Tibial artery (tissue), 4 donors: ENCODE data around the gene RTL3.

Experiments
- DNase-seq, 2 donors: peaks; one replicate each; pipeline ENCODE4 v3.0.0-alpha.2; 2019
- H3K27ac ChIP-seq, 2 donors: fragments of 200-600 bp; sonication (generic) in 1 of 2; 1 replicate in 1 of 2; 2 replicates in 1 of 2; pipeline ENCODE4 v1.5.1; 2018 to 2019; ENCODE audit warnings: mild to moderate bottlenecking in 1 of 2
- H3K27me3 ChIP-seq, 2 donors: fragments of 200-600 bp; sonication (generic) in 1 of 2; one replicate each; pipeline versions ENCODE4 v1.5.1 to v1.6.0; 2016 to 2019
- H3K36me3 ChIP-seq, 3 donors: fragments of 200-600 bp; sonication (generic) in 2 of 3; one replicate each; pipeline ENCODE4 v1.5.1; 2016 to 2019; ENCODE audit warnings: mild to moderate bottlenecking in 2 of 3
- H3K4me1 ChIP-seq, 4 donors: fragments of 200-600 bp; sonication (generic) in 2 of 4; 1 replicate in 3 of 4; 2 replicates in 1 of 4; pipeline ENCODE4 v1.5.1; 2016 to 2019
- H3K4me3 ChIP-seq, 2 donors: fragments of 200-600 bp; sonication (generic) in 1 of 2; 1 replicate in 1 of 2; 2 replicates in 1 of 2; pipeline ENCODE4 v1.5.1; 2018 to 2019; ENCODE audit warnings: mild to moderate bottlenecking in 2 of 2
- H3K9me3 ChIP-seq, 3 donors: fragments of 200-600 bp; sonication (generic) in 1 of 3; one replicate each; pipeline ENCODE4 v1.5.1; 2016 to 2019
- CTCF ChIP-seq, 2 experiments: fragments of 200-600 bp in 1 of 2; fragments of 450-650 bp in 1 of 2; IDR thresholded peaks; one replicate each; pipeline ENCODE4 v1.5.1; 2017 to 2019; ENCODE audit warnings: antibody characterized with exemption in 2 of 2, mild to moderate bottlenecking in 1 of 2, moderate library complexity in 1 of 2
- intact Hi-C: fragments of 100-400 bp; cut with DNase I; formaldehyde crosslinking; loops from one replicate; pipeline ENCODE4 v1.15.0; 2023; ENCODE audit warnings: low total_unique reads

Gene RTL3

DNA sequence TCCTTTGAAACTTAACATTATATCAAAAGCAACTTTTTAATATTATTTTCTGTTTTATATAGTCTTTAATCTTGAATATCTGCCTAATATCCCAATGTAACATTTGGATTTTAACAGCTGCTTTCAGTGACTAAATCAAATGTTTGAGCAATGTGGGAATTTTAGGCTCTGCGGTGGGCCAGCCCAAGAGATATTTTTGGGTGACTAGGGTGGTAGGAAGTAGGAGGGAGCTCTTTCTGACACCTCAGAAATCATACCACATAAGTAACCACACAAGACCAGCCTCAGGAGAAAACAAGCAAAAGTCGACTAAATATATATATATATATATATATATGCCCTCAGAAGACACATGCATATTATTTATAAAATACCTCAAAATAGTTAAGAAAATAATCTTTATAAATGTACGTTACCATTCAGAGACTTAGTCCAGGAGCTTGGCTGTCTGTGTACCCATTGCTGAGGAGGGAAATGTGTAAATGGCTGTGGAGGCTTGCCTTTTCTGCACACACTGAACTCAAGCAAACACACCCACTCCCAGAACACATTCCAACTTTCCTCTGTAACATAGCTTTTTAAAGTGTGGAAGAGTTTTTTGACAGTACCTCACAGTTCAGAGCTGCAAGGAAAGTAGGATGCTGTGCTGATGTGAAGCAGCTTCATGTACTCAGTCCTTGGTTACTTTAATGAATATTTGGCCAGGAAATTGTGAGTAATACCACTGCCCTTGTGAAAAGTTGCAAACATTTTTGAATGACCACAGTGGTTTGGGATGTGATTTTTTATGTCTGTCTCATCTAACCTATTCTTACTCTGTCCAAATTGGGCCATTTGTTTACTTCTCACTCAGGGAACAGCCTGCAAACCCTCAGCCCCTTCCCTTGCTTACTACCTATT lies at the start of gene RTL3:
Gene RTL3 (minus strand): TSS at position 484 of the 900 bp plus-strand sequence. CDS start 908 bp downstream, outside the sequence.
- Histone ChIP-seq H3K27ac (peak within 1 kb of the TSS; percentile 44 to 59), H3K4me1 (peaks cover 0 to 16% (median 0%) of the 10 kb centered on the region in 4 donors), H3K27me3 (no peaks in the 10 kb centered on the region), H3K4me3 (no peak within 1 kb of the TSS), H3K36me3 (no peaks in the 10 kb centered on the region), H3K9me3 (no peaks in the 10 kb centered on the region)
- no peak for TF ChIP-seq CTCF (IDR thresholded peaks at IDR 0.05)
- intact Hi-C loops = loop anchor here (2.0 kb wide), 1 partner anchor 36 kb away; no protein-coding TSS in a partner anchor
- no peak for DNase-seq

- peak in 1 of 2 donors; percentile 22 for DNase-seq
Observed at GRCh38 chrX:78708816-78709215, 49.7 kb upstream of the RTL3 start.

GRCh38 chrX:78708262-78708661 lies 49.1 kb upstream of the RTL3 start:
- TF ChIP-seq CTCF (IDR thresholded peaks at IDR 0.05) = peak in 1 of 2 experiments; percentile 17
- Histone ChIP-seq H3K27me3 (no peaks in the 10 kb centered on the region), H3K4me3 (no peak overlapping the region), H3K4me1 (no peaks in the 10 kb centered on the region), H3K27ac (no peak overlapping the region), H3K9me3 (no peaks in the 10 kb centered on the region), H3K36me3 (no peaks in the 10 kb centered on the region)
- intact Hi-C loops = no loop called here
- no peak for DNase-seq

More at GRCh38 chrX:78708816-78709215, 49.7 kb upstream of the RTL3 start:
- intact Hi-C loops = no loop called here
- TF ChIP-seq CTCF (IDR thresholded peaks at IDR 0.05) = no peak
- Histone ChIP-seq H3K4me1 (no peaks in the 10 kb centered on the region), H3K4me3 (no peak overlapping the region), H3K9me3 (no peaks in the 10 kb centered on the region), H3K27me3 (no peaks in the 10 kb centered on the region), H3K27ac (no peak overlapping the region), H3K36me3 (no peaks in the 10 kb centered on the region)

DNA sequence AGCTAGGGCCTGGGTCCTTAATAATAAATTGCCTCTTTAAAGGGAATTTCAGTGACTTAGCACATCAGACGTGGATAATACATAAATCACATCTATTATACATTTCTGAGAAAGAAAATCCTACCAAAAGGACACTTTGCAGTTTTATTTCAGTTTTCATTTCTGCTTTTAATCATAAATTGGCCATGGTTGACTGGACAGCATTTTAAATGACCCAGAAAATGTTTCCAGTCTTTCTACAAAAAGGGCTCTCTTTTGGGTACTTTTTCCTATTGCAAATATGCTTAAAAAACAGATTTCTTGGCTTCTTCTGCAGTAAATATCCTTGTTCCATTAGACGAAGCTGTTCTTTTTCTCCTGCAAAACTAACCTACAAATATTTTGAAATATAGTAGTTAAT lies 46.9 kb upstream of the RTL3 start:
- no peak overlapping the region for H3K27ac ChIP-seq
- no peak for DNase-seq
- intact Hi-C loops = no loop called here

GRCh38 chrX:78693536-78693935 lies 34.4 kb upstream of the RTL3 start:
- Histone ChIP-seq H3K9me3 (no peaks in the 10 kb centered on the region), H3K4me1 (no peaks in the 10 kb centered on the region), H3K4me3 (no peak overlapping the region), H3K27me3 (no peaks in the 10 kb centered on the region), H3K36me3 (no peaks in the 10 kb centered on the region), H3K27ac (no peak overlapping the region)
- DNase-seq = no peak
- TF ChIP-seq CTCF (IDR thresholded peaks at IDR 0.05) = no peak
- intact Hi-C loops = no loop called here

More for the DNA sequence above, 46.9 kb upstream of the RTL3 start:
- no peaks in the 10 kb centered on the region for H3K36me3 ChIP-seq
- H3K9me3 ChIP-seq = no peaks in the 10 kb centered on the region
- no peaks in the 10 kb centered on the region for H3K27me3 ChIP-seq
- no peaks in the 10 kb centered on the region for H3K4me1 ChIP-seq
- no peak overlapping the region for H3K4me3 ChIP-seq
- no peak for TF ChIP-seq CTCF (IDR thresholded peaks at IDR 0.05)
